Measurements from ENCODE around the gene ARHGAP35.
A peak's percentile ranks its signal among the peaks of the same experiment; 100 is the strongest.

Gene ARHGAP35

DNA sequence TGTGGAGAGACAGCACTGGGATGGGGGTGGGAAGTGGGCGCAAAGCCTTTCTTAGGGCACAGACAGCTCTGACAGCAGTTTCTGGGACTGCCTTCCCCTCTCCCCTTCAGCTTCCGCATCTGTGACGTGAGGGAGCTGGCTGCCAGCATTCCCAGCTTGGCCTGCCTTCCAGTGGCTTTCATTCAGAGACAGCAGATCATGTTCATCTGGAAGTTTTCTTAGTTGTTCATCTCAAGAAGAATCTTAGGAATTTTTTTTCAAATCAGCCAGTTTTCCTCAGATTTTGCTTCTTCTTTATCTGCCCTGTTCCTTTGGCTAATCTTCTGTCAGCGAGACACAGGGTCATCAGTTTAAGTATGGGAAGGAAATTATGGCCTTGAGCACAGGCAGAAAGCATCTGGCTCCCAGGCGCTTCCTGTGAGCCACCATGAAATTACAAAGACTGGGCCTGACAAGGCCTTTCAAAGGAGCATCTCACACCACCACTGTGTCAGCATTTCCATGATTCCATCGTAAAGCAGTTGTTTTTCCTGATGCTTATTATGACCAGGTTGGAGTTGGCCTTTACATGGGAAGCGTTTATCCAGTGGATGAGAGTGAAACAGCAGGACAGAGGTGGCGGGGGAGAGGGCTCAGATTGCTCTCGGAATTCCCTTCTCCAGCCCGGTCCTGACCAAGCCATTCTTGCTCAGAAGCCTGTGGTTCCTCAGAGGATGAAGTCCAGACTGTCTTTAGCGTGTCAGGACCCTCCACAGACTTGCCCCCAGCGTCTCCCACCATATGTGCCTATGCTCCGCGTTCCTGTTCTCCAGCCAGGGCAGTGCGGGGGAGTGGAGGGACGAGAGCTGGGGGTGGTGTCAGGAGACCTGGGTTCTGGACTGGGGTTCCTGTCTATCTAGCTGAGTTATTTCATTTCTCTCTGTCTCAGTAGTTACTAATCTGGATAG, 43.6 kb downstream of the ARHGAP35 start:
- DNase-seq = peak; percentile 93

DNA sequence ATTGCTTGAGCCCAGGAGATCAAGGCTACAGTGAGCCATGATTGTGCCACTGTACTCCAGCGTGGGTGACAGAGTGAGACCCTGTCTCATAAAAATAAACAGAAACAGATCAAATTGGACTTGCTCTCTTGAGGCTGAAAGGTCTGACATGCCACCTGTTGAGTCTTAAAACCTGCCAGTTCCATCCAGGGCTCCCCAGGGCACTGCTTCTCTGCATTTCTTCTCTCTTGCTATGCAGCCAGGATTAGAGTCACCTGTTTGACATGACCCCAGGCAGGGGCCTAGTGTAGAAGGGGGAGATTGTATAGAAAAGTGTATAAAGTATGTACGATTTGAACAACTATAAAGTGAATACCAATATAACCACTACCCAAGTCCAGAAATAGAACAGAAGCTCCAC, 45.4 kb downstream of the ARHGAP35 start:
- DNase-seq = no peak

DNA sequence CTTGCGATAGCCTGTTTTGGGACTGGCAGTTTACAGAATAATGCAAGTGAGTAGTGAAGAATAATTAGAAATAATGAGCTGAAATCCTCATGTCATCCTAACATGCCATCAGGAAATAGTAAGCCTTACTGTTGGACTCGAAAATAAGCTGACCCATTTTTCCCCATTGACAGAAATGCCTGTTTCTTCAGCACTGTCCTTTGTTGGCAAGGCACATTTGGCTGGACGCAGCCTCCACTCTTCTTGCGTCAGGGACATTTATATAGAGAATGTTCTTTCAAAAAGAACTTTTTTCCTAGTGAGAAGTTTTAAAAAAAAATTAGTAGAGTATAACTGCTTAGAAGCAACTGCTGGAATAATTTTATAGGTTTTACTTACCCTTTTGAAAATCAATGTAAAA, 47.1 kb downstream of the ARHGAP35 start:
- no peak for DNase-seq

DNA sequence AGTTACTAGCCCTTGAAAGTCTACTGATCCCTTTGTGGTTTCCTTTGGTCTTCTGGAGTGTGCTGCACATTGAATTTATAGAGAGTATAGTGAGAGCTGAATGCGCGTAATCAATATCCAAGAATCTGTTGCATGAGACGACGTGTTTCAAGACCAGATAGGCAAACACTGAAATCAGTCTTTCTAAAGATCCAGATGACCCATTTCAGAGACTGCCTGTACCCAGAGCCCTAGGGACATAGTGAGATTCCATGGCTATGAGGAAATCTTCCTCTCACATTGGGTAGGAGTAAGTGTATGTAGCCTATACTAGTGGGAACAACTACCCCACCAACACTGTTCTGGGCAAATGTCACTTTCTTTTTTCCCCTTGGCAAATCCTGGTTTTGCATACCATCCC, 48.6 kb downstream of the ARHGAP35 start:
- no peak for DNase-seq

Data from fibroblast of skin of scalp (primary cell).